ENCODE results near the gene SSUH2.

The SSUH2 gene

DNA sequence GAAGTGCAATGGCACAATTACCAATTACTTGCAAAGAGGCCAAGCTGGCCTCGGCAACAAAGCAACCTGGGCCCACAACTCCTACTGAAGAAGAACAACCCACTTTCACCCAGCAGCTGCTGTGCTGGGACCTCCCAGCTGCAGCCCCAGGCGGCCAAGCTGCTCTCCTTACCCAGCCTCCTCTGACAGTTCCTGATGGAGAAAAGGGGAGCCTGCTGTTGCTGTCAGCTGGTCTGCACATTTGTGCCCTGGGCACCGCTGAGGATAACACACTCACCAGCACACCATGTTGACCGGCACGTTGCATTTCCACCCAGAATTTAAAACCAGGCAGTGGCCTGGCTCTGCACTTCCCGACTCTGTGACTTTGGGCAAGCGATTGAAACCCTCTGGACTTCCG is 33.6 kb downstream of the SSUH2 start:
- DNase-seq (ENCODE audit: low read depth, low spot score), result no peak

DNA sequence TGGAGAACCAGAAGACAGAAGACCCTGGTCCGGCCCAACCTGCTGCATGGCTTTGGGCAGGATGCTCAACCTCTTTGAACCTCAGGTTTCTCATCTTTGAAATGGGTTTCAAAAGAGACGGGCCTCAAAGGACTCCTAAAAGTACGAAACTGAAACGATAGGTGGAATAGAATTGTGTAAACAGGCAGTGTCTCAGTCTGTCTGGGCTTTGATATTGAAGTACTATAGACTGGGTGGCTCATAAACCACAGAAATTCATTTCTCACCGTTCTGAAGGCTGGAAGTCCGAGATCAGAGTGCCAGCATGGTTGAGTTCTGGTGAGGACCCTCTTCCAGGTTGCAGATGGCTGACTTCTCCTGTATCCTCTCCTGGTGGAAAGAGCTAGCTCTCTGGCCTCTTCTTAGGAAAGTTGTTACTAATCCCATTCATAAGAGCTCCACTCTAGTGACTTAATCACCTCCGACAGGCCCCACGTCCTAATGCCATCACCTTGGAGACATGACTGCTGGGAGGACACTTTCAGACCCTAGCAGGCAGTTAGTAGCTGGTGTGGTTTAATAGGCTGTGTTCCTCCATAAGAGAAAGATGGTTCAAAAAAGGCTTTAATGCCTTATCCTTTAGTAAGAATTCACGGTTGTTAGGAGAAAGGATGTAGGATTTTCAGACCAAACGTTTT is 35.7 kb downstream of the SSUH2 start:
- DNase-seq (ENCODE audit: low read depth, low spot score), result no peak

DNA sequence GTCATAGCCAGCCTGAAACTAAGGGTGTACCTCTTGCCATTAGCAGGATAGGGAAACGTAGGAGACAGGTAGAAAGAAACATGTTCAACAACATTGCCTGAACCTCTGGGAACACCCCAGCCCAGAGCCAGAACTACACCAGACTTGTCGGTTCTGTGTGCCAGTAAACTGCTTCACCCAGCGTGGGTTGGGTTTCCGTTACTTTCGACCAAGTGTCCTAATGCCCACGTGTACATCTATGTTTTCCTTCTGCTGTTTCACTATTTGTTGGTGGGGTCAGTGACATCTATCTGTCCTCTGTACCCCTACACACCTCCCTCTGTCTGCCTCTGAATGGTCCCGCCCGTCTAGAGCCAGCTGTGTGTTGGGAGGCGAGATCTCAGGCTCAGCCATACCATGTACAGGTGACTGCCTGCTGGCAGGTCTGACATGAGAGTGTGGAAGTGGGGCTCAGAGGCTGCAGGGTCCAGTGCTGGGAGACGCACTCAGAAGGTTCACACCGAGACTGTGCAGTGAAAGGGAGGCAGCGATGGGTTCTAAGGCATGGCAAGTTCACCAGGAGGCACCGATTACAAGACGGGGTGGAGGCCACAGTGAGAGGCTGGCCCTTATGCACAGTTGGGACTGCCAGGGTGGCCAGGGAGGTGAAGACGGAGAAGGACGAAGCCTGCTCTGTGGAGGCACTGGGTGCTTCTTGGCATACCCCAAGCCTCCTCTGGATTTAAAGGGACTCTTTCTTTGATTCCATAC is 36.4 kb downstream of the SSUH2 start:
- DNase-seq (ENCODE audit: low read depth, low spot score), result no peak

DNA sequence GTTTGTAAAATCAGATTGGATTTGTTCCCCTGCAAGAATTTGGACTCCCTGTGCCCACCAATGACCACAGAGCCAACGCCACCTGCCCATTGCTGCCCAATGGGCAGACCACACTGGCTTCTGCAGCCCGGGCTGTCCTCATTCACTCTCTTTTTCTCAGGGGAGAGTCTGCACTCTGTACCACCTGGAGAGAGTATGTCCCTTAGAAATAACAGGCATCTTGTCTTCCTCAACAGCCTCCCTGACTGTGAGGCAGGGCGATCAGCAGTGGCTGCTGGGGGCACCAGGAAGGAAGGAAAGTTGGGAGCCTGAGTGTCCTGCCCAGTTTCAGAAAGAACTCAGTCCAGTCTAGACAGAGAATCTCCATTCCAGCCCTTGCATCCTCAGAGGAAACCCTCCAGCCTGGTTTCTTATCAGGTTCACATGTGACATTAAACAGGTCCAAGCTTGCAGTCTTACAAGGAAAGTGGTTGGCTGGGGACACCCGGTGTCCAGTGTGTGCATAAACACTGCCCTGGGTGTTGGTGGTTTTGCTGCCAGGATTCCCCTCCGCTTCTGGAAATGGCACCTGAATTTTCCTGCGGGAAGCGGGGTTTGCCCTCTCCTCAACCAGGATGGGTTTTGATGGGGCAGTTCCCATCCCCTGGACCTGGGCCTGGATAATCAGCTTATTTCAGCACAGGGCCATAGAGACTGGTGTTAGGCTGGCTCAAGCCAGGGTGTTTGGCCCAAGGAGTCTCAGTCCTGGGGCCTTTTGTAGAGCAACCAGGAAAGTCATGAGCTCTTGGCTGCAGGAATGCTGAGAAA is 37.2 kb downstream of the SSUH2 start:
- DNase-seq (ENCODE audit: low read depth, low spot score), result no peak

DNA sequence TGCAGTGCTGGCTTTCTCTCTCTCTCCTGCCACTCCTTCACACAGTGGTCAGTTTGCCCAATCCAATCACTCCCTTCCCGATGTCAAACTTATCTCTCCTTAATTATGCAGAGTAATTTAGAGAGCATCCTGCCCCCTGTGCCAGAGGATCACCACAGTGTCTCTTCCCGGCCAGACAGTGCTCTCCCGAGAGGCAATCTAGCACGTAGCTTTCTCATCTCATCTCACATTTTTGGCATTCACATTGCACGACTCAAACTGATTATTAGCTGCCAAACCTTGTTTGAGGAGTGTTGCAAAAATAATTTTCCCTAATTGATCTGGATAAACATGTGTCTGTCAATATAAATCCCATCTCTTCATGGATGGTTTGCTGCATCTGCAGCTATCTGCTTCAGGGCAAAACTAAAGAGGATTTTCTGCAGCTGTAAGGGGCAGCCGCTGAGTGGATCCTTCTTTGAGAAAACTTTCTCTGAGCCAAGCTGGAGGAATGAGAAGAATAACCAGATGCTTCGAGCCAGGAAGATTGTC is 37.8 kb downstream of the SSUH2 start:
- no peak for DNase-seq (ENCODE audit: low read depth, low spot score)

DNA sequence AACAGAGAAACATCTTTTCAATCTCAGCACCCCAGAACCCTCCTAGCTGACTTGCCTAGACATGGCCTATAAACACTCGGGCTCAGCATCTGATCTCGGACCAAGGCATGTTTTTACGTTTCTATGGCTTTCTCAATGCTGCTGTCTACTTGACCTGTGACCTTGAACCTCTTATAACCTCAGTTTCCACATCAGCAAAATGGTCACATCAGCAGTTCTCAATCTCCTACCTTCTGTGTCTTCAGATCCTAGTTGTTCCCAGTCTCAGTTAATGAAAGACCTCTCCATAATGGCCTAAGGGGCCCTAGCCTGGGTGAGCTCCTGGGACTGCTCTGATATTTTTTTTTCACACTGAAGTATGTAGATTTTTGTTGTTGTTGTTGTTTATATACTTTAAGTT is 39.6 kb downstream of the SSUH2 start:
- DNase-seq (ENCODE audit: low read depth, low spot score), result no peak

DNA sequence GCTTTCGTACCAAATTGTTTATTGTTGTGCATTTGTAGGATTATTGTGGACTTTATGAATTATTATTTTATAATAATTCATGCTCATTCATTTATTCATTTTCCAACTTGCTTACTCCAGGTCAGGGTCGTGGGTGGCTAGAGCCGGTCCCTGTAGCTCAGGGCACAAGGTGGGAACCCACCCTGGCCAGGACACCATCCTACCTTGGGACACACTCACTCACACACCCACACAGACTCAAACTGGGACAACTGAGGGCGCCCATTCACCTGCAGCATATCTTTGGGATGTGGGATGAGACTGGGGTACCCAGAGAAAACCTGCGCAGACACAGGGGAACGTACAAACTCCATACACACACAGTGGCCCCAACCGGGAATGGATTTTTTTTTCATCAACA is 40.6 kb downstream of the SSUH2 start:
- no peak for DNase-seq (ENCODE audit: low read depth, low spot score)

DNA sequence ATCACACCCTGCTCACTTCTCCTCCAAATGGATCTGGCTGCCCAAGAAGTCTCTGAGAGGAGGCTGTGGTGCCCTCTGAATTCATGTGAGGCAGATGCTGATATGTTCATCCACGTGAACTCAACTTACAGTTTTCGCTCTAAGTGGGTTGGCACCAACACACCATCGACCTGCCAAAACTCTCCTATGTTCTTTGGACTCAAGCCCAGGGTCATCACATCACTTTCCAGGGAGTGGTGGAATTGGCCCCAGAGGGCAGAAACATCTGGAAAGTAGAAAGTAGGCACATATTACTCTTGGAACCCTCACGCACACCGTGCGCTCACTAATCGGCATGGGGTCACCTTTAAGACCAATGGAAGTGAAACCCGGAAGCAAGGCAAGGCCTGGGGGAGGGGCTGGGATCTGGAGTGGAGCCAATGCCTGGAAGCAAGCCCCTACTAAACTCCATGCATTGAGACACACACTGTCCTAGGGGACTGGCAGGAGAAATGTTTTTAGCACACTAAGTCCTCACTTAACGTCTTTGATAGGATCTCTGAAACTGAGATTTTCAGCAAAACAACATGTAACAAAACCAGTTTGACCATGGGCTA is 41.4 kb downstream of the SSUH2 start:
- DNase-seq (ENCODE audit: low read depth, low spot score), result no peak

DNA sequence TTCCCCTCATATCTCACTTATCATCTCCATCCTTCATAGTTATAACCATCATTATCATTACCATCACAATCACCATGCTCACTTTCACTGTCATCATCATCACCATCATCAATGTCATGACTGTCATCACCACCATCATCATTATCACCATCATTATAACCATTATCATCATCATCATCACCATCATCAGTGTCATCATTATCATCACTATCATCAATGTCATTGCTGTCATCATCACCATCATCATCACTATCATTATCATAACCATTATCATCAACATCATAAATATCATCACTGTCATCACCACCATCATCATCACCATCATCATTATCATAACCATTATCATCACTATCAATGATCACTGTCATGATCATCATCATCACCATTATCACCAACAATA is 44.1 kb downstream of the SSUH2 start:
- no peak for DNase-seq (ENCODE audit: low read depth, low spot score)

DNA sequence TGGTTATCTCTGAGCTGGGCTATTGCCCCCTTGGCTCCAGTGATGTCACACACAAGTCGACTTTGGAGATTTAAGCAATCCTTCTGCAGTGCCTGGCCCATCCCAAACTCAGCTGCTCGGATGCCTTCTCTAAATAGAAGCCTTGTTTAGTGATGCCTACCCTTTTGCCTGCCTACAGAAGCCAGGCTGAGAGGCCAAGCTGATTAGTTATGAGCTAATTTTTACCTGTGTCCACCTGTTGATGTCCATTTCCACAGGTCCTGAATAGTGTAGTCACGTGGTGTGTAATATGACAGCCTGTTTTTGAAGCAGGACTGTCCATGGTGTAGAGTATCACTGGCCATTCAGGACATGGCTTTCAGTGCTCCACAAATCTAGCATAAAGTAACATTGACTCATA is 45.5 kb downstream of the SSUH2 start:
- no peak for DNase-seq (ENCODE audit: low read depth, low spot score)

DNA sequence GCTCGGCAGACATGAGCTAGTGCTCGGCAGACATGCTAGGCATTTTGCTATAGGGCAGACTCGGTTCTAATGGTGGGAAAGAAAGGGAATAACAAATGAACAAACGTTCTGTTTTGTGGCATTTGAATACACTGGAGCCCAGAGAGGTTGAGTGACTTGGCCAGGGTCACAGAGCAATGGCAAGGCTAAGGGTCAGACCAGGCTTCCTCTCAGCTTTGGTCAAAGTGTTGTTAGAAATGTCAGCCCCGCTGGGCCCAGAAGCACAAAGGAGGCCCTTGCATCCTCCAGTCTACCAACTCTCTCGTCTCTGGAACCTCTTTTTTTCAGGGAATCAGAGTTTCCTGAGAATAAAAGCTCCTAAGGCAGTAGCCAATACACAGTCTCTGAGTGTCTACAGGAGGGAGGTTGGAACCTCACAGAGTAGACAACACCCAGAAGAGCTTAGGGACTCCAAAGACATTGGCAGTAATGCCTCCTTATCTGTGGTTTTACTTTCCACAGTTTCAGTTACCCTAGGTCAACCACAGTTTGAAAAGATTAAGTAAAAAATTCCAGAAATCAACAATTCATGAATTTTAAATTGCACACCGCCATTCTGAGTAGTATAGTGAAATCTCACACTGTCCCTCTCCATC is 47.3 kb downstream of the SSUH2 start:
- DNase-seq (ENCODE audit: low read depth, low spot score), result no peak

DNA sequence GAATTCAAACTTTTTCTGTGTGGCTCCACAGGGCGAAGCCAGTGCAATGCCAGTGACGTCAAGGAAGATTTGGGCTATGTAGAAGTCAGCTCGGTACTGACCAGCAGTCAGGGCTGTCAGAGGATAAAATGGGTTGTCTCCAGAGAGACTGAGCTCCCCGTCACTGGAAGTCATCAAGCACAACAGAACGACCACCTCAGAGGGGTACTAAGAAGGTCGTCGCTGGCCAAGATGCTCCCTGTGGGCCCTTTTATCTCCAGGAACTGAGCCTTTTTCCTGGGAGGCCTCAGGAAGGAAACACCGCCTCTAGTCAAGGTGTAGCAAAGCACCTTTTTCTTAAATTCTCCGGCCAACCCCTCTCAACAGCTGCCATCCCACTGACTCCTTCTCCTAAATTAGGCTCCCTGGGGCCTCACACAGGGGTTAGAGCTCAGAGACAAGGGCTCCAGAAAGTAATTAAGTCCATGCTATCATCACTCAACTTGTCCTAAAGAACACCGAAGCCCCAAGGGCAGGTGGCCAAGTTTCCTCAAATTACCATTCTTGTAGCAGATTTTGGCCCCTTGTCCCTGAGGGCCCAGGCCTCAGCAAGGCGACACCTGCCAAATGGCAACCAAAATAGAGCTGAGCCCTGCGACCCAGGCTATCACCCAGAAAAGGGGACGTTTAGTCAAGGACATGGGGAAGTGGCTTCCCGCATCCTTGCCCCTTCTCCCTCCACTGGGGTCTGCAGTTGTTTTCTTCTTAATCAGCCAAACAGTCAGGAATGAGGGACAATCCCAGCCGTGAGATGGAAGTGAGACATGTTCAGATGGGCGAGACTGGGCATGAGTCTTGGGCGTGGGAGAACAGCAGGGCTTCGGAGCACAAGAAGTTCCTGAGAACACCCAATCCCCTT is 48.0 kb downstream of the SSUH2 start:
- DNase-seq (ENCODE audit: low read depth, low spot score), result no peak

DNA sequence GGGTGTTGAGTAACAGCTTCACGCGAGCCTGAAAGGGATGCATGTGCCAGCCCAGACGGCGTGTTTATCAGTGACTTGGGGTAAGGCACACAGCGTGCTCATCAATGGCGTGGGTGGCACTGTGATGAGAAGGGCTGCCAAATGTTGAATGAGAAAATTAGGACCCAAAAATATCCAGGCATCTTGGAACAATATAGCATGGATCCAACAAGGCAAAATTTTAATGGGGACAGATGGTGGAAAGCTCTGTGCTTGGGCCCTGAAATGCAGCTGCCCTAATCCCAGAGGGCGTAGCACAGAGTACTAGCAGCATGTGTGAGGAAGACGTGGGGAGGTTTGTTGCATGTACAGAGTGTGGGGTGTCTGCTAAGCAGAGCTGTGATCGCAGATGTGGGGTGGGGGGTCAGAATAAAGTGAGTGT is 48.9 kb downstream of the SSUH2 start:
- no peak for DNase-seq (ENCODE audit: low read depth, low spot score)

DNA sequence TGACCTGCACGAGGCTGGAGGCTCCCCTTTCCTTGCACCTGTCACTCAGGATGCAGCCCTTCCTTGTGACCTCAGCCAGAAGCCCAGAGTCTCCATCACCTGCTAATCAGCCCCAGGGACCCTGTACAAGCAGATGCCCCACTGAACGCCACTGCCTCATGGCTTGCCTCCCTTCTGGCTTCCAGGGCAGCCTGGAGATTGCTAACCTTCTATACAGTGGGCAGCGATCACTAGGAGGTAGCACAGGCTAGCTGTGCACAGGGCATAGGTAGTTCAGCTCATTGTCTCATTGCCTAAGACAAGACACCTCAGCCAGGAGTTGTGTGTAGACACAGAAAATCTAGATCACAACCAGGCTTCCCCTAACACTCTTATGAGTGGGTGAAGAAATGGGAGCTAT is 49.3 kb downstream of the SSUH2 start:
- no peak for DNase-seq (ENCODE audit: low read depth, low spot score)

DNA sequence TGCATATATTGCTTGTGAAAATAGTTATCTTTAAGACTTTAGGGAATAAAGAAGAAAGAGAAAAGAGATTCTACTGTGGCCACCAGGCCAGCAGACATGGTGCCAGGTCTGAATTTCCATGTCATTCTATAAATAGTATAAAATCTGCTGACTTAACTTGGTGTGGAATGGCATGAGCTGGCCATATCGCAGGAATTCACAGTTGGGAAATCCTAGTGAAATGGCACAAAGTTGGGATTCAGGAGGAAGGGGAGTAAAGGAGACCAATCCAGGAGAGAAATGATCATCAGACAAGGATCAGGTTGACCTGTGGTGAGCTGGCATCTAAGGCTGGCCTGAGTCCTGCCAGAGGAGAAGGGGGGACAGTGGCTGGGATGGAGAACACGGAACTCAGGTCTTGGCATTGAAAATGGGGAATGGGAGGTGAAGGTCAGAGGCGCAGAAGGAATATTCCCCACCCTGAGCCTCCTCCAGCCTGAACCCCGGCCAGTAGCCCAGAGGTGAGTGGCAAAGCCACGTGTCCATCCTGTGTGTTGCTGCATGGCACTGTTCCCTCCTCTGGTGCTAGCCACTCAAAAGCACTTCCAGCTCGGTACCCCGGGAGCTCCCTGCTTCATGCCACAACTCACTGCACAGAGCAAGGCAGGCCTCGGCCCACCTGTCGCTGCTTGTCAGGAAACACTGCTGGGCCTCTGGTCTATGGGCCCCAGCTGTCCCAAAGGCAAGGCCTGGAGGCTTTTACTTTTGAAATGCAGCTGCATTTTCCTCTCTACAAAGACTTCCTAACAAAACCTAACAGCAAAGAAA is 51.4 kb downstream of the SSUH2 start:
- DNase-seq (ENCODE audit: low read depth, low spot score), result no peak

DNA sequence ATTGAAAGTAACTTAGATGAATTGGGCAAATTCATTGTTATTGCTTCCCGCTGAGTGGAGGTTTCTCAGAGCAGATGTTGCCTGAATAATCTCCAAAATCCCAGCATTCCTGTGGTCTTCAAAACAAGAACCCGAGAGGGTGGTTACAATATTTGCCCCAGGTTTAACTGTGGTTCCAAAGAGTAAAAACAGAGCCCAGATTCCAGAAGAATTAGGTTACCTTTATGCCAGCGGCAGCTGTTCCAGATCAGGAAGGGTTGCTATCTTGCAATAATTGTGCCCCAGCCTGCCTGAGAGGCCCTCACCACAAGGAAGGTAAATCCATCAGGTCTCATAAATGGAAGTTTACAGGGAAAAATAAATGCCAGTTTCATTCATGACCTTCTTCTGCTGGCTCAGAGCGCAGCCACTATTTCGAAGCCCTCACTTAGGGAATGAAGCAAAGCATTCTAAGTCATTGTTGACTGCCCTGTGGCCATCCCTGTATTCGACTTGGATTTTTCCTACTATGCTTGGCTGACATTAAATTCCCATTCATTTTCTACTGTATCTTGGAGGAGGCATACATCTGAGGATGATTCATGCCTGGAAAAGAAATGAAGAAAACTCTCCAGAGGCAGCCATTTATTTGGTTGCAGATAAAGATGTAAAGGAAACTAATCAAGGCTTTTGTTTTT is 54.6 kb downstream of the SSUH2 start:
- no peak for DNase-seq (ENCODE audit: low read depth, low spot score)

DNA sequence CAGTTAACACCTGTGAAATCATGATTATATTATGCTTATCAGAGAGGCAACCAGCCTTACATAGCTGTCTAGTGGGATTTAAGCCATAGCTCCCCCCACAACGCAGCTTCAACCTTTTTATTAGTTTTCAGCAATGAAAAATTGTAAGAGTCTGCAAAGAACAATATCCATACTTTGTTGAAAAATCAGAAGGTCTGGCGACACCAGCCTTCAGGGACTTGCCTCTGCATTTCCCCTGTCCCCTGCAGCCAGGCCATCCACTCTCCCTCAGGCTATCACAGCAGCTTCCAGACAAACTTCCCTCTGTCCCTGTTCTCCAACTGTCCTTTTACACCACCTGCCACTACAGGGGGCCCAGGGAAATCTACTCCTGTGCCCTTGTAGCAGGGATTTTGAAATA is 59.9 kb downstream of the SSUH2 start:
- no peak for DNase-seq (ENCODE audit: low read depth, low spot score)

DNA sequence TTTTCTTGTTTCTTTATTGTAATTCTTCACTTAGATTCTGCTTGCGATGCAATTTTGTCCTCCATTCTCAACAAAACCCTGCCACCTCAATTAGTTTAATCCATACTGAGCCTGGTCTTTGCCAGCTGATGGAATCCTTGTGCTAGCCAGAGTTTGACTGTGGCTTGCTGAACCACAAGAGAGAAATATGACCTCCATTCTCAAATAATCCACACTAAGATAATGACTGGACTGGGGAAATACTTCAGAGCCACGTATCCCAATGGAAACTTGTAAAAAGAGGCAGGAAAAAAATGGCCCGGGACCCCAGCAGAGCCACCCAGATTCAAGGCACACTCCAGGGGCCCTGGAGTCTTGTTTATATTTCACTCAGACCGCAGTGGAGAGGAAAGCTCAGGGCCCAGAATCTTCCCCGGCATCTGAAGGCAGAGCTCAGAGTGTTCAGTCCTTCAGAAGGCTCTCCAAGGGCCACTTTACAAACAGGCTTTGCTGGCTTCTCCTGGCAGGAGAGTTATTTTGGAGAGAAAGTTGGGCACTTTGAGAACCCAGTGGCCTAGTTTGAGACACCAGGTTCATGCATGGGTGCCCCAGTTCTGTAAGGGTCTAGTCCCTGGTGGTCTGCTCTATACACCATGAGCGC is 62.7 kb downstream of the SSUH2 start:
- DNase-seq (ENCODE audit: low read depth, low spot score), result no peak

DNA sequence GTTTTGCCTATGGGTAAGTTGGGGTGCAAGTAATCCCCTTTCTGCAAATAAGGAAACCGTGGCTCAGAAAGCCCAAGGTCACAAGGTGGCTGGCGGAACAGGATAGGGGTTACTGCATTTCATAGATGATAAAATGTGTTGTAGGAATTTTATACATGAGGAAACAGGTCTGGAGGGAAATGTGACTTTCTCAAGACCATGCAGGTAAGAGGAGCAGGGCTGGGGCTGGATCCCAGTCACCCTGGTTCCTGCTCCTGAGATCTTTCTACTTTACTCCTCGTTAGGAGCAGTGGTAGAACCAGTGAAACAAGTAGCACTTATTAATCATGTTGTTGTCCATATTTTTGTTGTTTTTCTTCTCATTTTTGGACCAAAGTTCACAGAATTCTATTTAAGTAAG is 63.2 kb downstream of the SSUH2 start:
- no peak for DNase-seq (ENCODE audit: low read depth, low spot score)

Data from activated naive CD8-positive, alpha-beta T cell treated with anti-CD3 and anti-CD28 coated beads, Interleukin-2, amount 50 U/mL, for 16 hours (primary cell).